Activated naive CD4-positive, alpha-beta T cell treated with anti-CD3 and anti-CD28 coated beads, Interleukin-2, amount 10 ng/mL, durations not matched to agents 7 days and 5 days (primary cell): ENCODE data around the gene ATP2A3.
A peak's percentile ranks its signal among the peaks of the same experiment; 100 is the strongest.

Source experiments
- CTCF ChIA-PET: fragments of 350-600 bp; sonication (Branson Sonifier 250); formaldehyde crosslinking; loops from one replicate; lab custom pipeline; 2021; ENCODE audit warnings: antibody characterized with exemption; lab: Charles Lee
- DNase-seq: peaks from one replicate; pipeline ENCODE4 v3.0.0-alpha.2; 2020
- H3K27ac Mint-ChIP-seq: one replicate; pipeline ENCODE4 v1.8.0; 2021; ENCODE audit warnings: mild to moderate bottlenecking, moderate library complexity, mixed read lengths
- H3K27me3 Mint-ChIP-seq: one replicate; pipeline ENCODE4 v1.8.0; 2021; ENCODE audit warnings: mild to moderate bottlenecking, mixed read lengths
- H3K36me3 Mint-ChIP-seq: one replicate; pipeline ENCODE4 v1.8.0; 2021; ENCODE audit warnings: mixed read lengths
- H3K4me1 Mint-ChIP-seq: one replicate; pipeline ENCODE4 v1.8.0; 2021; ENCODE audit warnings: mixed read lengths
- H3K4me3 Mint-ChIP-seq: one replicate; pipeline ENCODE4 v1.8.0; 2021; ENCODE audit warnings: mild to moderate bottlenecking, moderate library complexity, mixed read lengths
- H3K9me3 Mint-ChIP-seq: one replicate; pipeline ENCODE4 v1.8.0; 2021; ENCODE audit warnings: mixed read lengths

Gene ATP2A3

DNA sequence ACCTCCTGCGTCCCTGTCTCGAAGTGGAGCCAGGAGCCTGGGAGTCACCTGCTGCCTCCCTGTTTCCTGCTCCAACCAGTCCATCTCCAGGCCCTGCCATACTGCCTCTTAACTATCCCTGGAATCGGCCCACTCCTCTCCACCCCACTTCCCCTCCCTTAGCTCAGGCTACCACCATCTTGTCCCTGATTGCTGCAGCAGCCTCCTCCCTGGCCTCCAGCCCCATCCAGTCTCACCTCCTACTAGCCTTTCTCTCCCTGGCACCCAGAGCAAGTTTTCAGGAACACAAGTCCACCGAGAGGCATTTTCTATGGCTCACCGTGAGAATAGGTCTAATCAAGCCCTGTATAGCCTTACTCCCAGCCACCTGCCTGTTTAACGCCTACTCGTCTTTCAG, 70.5 kb downstream of the ATP2A3 start:
- peak overlapping the region; percentile 83 for H3K4me3 Mint-ChIP-seq
- H3K9me3 Mint-ChIP-seq: no peaks in the 10 kb centered on the region
- peaks cover 39% of the 10 kb centered on the region for H3K27me3 Mint-ChIP-seq
- H3K27ac Mint-ChIP-seq: peak overlapping the region; percentile 9
- no peak for DNase-seq
- no peaks in the 10 kb centered on the region for H3K36me3 Mint-ChIP-seq
- CTCF ChIA-PET: interaction anchor here (0.7 to 1.2 kb wide), 2 partner anchors 13 to 49 kb away, joined by 4 read pairs; no protein-coding TSS in a partner anchor
- peaks cover 32% of the 10 kb centered on the region for H3K4me1 Mint-ChIP-seq

DNA sequence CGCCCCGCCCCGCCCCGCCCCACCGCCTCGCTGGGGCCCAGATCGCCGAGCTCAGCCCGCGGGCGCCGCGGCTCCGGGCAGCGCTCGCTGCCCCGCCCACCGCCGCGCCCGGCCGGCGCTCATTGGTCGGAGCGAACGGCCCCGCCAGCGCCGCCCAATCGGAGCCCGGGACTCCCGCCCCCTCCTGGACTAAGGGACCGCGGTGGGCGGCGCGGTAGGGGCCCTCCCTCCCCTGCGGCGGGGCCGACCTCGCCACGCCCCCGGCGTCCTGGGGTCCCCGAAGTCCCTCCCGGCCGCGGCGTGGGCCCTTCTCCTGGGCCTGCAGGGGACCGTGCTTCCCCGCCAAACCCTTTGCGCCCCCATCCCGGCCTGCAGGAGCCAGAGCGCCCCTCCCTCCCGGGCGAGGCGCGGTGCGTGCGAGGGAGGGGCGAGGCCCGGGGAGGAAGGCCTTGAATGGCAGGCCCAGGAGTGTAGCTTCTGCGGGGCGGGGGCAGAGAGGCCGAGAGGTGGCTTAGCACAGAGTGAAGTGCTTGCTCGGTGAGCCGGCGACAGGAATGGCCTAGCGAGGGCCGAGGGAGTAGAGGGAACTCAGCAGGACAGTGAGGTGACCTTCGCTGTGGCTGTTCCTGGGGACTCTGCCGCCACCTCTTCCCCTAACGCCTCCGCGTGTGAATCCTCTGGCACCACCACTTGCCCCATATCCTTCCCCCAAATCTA, 71.1 kb downstream of the ATP2A3 start, which contains the start of gene CAMKK1:
TSS of gene CAMKK1 (minus strand) at position 51 of the 717 bp plus-strand sequence. CDS start 7,366 bp downstream, outside the sequence.
- Mint-ChIP-seq H3K9me3 (no peaks in the 10 kb centered on the region), H3K27ac (peak within 1 kb of the TSS; percentile 80), H3K36me3 (no peaks in the 10 kb centered on the region), H3K4me3 (peak within 1 kb of the TSS; percentile 83), H3K27me3 (peaks cover 35% of the 10 kb centered on the region), H3K4me1 (peaks cover 34% of the 10 kb centered on the region)
- peak; percentile 92 for DNase-seq
- CTCF ChIA-PET: interaction anchor here (0.7 kb wide), 1 partner anchor 48 kb away, joined by 4 read pairs; no protein-coding TSS in a partner anchor

GRCh38 chr17:3892095-3892998, 71.9 kb downstream of the ATP2A3 start:
- peaks cover 40% of the 10 kb centered on the region for H3K4me1 Mint-ChIP-seq
- no peaks in the 10 kb centered on the region for H3K9me3 Mint-ChIP-seq
- peak overlapping the region; percentile 80 for H3K27ac Mint-ChIP-seq
- peak overlapping the region; percentile 79 for H3K4me3 Mint-ChIP-seq
- no peaks in the 10 kb centered on the region for H3K36me3 Mint-ChIP-seq
- CTCF ChIA-PET: no interaction called here
- DNase-seq: peak; percentile 90
- peaks cover 27% of the 10 kb centered on the region for H3K27me3 Mint-ChIP-seq

GRCh38 chr17:3891626-3892094, 72.6 kb downstream of the ATP2A3 start:
- Mint-ChIP-seq H3K36me3 (no peaks in the 10 kb centered on the region), H3K4me3 (peak overlapping the region; percentile 79), H3K4me1 (peaks cover 47% of the 10 kb centered on the region), H3K27me3 (peaks cover 26% of the 10 kb centered on the region), H3K9me3 (no peaks in the 10 kb centered on the region), H3K27ac (peak overlapping the region; percentile 34)
- no peak for DNase-seq
- CTCF ChIA-PET: interaction anchor here (0.6 kb wide), 1 partner anchor 154 kb away, joined by 3 read pairs; no protein-coding TSS in a partner anchor

GRCh38 chr17:3890878-3891219, 73.4 kb downstream of the ATP2A3 start:
- Mint-ChIP-seq H3K27me3 (peaks cover 26% of the 10 kb centered on the region), H3K4me1 (peaks cover 54% of the 10 kb centered on the region), H3K36me3 (no peaks in the 10 kb centered on the region), H3K4me3 (peak overlapping the region; percentile 79), H3K27ac (no peak overlapping the region), H3K9me3 (no peaks in the 10 kb centered on the region)
- DNase-seq: no peak
- CTCF ChIA-PET: interaction anchor here (1.2 kb wide), 1 partner anchor 23 kb away, joined by 3 read pairs; no protein-coding TSS in a partner anchor

DNA sequence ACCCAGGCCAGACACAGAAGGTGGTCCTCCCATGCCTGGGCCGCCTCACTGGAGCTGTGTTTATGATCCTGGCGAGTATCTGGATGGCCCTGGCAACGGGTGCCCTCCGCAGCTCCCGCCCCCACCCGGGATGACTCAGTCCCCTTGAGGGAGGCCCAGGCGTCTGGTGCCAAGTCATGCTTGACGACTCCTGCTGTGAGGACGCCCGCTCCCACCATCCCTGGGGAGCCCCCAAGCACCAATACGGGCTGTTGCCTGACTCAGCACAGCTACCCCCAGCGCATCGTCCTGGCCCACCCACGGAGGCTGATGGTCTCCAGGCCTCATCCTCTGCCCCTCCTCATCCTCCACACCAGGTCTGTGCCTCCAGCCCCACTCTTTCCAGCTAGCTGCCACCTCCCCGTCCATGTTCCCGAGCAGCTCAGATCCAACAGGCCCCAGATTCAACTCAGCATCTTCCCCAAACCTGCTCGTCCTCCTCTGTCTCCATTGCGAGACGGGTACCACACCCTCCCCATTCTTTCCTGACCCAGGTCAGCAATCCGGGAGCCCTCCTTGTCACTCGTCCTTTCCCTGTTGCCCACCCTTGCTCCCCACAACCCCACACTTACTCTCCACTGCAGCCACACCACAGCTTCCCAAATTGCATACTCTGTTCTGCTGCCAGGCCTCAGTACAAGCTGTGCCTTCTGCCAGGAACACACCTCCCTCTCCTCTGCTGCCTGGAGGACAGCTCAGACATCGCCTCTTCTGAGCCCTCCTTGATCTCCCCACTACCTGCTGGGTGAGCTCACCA, 74.0 kb downstream of the ATP2A3 start:
- peaks cover 26% of the 10 kb centered on the region for H3K27me3 Mint-ChIP-seq
- no peak for DNase-seq
- no peaks in the 10 kb centered on the region for H3K36me3 Mint-ChIP-seq
- CTCF ChIA-PET: interaction anchor here (1.2 kb wide), 1 partner anchor 24 kb away, joined by 3 read pairs; no protein-coding TSS in a partner anchor
- no peak overlapping the region for H3K27ac Mint-ChIP-seq
- H3K9me3 Mint-ChIP-seq: no peaks in the 10 kb centered on the region
- H3K4me3 Mint-ChIP-seq: no peak overlapping the region
- peaks cover 54% of the 10 kb centered on the region for H3K4me1 Mint-ChIP-seq

GRCh38 chr17:3889325-3890012, 74.8 kb downstream of the ATP2A3 start:
- Mint-ChIP-seq H3K4me1 (peaks cover 52% of the 10 kb centered on the region), H3K27ac (no peak overlapping the region), H3K4me3 (no peak overlapping the region), H3K9me3 (no peaks in the 10 kb centered on the region), H3K36me3 (no peaks in the 10 kb centered on the region), H3K27me3 (peaks cover 26% of the 10 kb centered on the region)
- DNase-seq: no peak
- CTCF ChIA-PET: interaction anchor here (1.1 to 1.2 kb wide), 2 partner anchors 24 to 25 kb away, joined by 3 read pairs; no protein-coding TSS in a partner anchor

DNA sequence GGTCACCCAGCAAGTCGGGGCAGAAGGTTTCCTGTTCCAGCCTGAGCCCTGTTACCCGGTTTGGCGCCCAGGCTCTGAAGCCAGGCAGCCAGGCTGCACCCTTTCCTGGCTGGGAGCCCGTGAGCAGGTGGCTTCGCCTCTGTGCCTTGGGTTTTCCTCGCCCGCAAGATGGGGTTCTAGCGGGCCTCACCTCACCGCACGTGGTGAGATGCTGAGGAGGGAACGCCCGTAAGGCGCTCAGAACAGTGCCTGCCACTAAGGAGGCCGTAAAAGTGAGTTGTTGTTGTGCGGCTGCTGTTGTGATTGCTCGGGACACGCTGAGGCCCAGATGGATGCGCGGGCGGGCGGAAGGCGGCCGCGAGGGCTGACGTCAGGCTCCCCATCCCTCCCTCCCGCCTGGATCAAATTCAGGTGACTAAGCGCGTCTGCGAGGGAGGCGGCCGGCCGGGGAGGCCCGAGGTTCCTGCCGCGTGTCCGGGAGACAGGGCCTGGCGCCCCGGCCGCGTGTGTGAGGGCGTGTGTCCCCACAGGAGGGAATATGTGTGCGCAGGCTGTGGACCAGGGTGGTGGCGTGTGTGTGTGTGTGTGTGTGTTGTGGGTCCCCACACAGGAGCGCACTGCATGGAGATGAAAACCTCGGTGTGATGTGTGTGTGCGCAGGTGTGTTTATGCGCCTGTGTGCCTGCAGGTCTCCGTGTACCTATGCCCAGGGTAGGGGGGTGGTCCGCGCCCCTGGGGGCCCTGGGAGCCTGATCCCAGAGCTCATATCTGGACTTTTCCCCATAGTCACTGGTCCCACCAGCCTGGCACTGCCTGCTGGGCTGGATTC, 75.7 kb downstream of the ATP2A3 start:
- no peaks in the 10 kb centered on the region for H3K9me3 Mint-ChIP-seq
- DNase-seq: no peak
- CTCF ChIA-PET: interaction anchor here (1.1 kb wide), 1 partner anchor 25 kb away, joined by 3 read pairs; no protein-coding TSS in a partner anchor
- no peak overlapping the region for H3K27ac Mint-ChIP-seq
- H3K4me3 Mint-ChIP-seq: no peak overlapping the region
- peaks cover 26% of the 10 kb centered on the region for H3K27me3 Mint-ChIP-seq
- peaks cover 42% of the 10 kb centered on the region for H3K4me1 Mint-ChIP-seq
- no peaks in the 10 kb centered on the region for H3K36me3 Mint-ChIP-seq

GRCh38 chr17:3887804-3888203, 76.4 kb downstream of the ATP2A3 start:
- Mint-ChIP-seq H3K9me3 (no peaks in the 10 kb centered on the region), H3K36me3 (peaks cover 1% of the 10 kb centered on the region), H3K4me1 (peaks cover 39% of the 10 kb centered on the region), H3K27me3 (peaks cover 22% of the 10 kb centered on the region), H3K27ac (no peak overlapping the region), H3K4me3 (no peak overlapping the region)
- CTCF ChIA-PET: no interaction called here
- no peak for DNase-seq

DNA sequence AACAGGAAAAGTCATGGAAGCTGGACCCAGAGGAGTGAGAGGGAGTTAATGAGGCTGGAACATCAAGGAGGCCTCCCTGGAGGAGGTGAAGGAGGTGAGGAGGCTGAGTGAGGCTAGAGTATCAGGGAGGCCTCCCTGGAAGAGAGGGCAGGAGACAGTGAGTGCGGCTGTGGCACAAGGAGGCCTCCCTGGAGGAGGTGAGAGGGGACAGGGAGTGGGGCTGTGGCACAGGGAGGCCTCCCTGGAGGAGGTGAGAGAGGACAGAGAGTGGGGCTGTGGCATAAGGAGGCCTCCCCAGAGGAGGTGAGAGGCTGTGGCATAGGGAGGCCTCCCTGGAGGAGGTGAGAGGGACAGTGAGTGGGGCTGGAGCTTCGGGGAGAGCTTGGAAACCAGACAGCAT, 76.8 kb downstream of the ATP2A3 start:
- H3K36me3 Mint-ChIP-seq: peaks cover 1% of the 10 kb centered on the region

GRCh38 chr17:3886776-3887175, 77.5 kb downstream of the ATP2A3 start:
- CTCF ChIA-PET: no interaction called here
- Mint-ChIP-seq H3K9me3 (no peaks in the 10 kb centered on the region), H3K4me1 (peaks cover 35% of the 10 kb centered on the region), H3K27me3 (peaks cover 17% of the 10 kb centered on the region), H3K27ac (peak overlapping the region; percentile 77), H3K4me3 (peak overlapping the region; percentile 38), H3K36me3 (peaks cover 1% of the 10 kb centered on the region)
- DNase-seq: peak; percentile 38

More for the DNA sequence above, 76.8 kb downstream of the ATP2A3 start:
- no peak for DNase-seq
- Mint-ChIP-seq H3K4me3 (peak overlapping the region; percentile 38), H3K27me3 (peaks cover 22% of the 10 kb centered on the region), H3K4me1 (peaks cover 39% of the 10 kb centered on the region), H3K9me3 (no peaks in the 10 kb centered on the region), H3K27ac (peak overlapping the region; percentile 77)
- CTCF ChIA-PET: no interaction called here

- CTCF ChIA-PET: no interaction called here
- H3K4me3 Mint-ChIP-seq: no peak overlapping the region
- H3K27me3 Mint-ChIP-seq: peaks cover 9% of the 10 kb centered on the region
- peaks cover 27% of the 10 kb centered on the region for H3K4me1 Mint-ChIP-seq
- H3K36me3 Mint-ChIP-seq: peaks cover 1% of the 10 kb centered on the region
- DNase-seq: no peak
- H3K27ac Mint-ChIP-seq: no peak overlapping the region
- H3K9me3 Mint-ChIP-seq: no peaks in the 10 kb centered on the region
These were observed 78.3 kb downstream of the ATP2A3 start for GRCh38 chr17:3885970-3886369.
